GM12891 (cell line): ENCODE results near the gene CASP8AP2.
"Not testable (repeated sequence)": the region's sequence is repeated elsewhere in the genome, so short reads cannot be mapped to it uniquely, and the experiment has no call there.

ENCODE experiments used
- DNase-seq: peaks from one replicate; pipeline ENCODE4 v3.0.0; 2011; ENCODE audit warnings: low spot score; ENCODE audit not compliant: insufficient read length
- FAIRE-seq: peaks from 2 replicates; lab custom pipeline; 2011; peaks lifted over from hg19 to GRCh38; lab: Jason Lieb, UNC
- PAX5 ChIP-seq: IDR thresholded peaks from 2 replicates; pipeline ENCODE4 v1.6.1; 2011; ENCODE audit warnings: low read length, moderate library complexity, mild to moderate bottlenecking; ENCODE audit not compliant: insufficient read depth, severe bottlenecking
- POLR2A ChIP-seq: IDR thresholded peaks from 2 replicates; pipeline ENCODE4 v1.6.1; 2011; ENCODE audit warnings: low read depth, low read length, control low read depth
- POLR2AphosphoS5 ChIP-seq: IDR thresholded peaks from 2 replicates; pipeline ENCODE4 v1.6.1; 2011; ENCODE audit warnings: low read depth, low read length, control low read depth
- POU2F2 ChIP-seq: IDR thresholded peaks from 2 replicates; pipeline ENCODE4 v1.6.1; 2011; ENCODE audit warnings: low read depth, mild to moderate bottlenecking, control low read depth, low read length, moderate library complexity
- SPI1 ChIP-seq: IDR thresholded peaks from 2 replicates; pipeline ENCODE4 v1.6.1; 2011; ENCODE audit warnings: low read depth, low read length, control low read depth
- TAF1 ChIP-seq: IDR thresholded peaks from 2 replicates; pipeline ENCODE4 v1.6.1; 2011; ENCODE audit warnings: low read depth, low read length, control low read depth

Gene CASP8AP2

DNA sequence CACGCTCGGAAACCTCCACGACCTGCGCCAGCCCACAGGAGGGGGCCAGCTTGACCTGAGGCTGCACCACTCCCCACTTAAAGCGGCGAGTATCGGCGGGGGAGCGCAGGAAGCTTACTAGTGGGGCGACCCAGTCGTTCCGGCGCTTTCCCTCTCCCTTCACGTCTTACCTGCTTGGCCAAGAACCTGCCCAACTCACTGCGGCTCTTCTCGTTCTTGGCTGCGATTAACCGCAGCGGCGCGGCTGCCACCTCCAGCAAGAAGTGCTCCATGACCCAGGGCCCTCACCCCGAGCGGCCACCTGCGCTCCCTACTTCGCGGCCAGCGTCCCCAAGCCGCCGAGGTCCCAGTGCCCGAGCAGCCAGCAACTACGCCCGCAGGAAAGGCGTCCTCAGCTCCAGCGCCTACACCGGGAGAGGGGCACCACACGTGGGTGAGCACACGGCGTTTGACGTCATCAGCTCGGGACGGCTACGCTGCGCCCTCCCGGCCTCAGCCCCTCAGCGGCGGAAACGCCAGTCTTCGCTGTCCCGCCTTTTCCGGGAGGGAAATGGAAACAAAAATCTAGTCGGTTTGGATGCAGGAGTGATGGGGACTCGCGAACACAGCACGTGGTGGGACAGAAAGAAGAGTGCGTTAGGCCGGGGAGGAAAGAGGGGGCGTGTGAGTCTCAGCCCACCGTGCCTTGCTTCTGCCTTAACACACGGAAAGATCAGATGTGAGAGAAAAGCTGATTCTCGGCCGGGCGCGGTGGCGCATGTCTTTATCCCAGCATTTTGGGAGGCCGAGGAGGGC, 10.1 kb upstream of the CASP8AP2 start, which contains the start of gene MDN1:
Gene MDN1, minus strand, starts transcription at position 459 of the 795 bp plus-strand sequence. Its CDS starts 187 bp downstream, at position 272.
- peak; percentile 80 for DNase-seq
- peak; percentile 75 for TF ChIP-seq POLR2A
- peak; percentile 83 for TF ChIP-seq POLR2AphosphoS5
- TF ChIP-seq POU2F2, result peak; percentile 26; the same call in 1 of the 2 replicates
- TF ChIP-seq SPI1, result no peak
- TF ChIP-seq PAX5, result peak; percentile 43
- TF ChIP-seq TAF1, result peak; percentile 78
- peak; percentile 100 for FAIRE-seq

DNA sequence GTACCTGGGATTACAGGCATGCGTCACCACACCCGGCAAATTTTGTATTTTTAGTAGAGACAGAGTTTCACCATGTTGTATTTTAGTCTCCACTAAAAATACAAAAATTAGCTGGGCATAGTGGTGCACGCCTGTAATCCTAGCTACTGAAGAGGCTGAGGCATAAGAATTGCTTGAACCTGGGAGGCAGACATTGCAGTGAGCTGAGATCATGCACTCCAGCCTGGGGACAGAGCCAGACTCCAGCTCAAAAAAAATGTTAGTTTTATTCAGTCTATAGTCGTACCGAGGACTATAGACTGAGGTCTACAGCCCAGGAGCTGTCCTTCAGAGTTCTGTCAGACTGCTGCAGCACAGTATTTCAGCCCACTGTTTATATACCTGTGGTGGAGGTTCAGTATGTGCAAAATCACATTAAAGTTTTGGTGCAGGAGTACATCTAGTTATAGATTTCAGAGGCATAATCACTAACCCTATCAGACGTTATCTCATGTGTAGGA, 3.6 kb upstream of the CASP8AP2 start:
- DNase-seq (no peak), FAIRE-seq (no peak)
- TF ChIP-seq POLR2AphosphoS5 (no peak), TAF1 (no peak), PAX5 (no peak), POLR2A (no peak), SPI1 (no peak), POU2F2 (no peak)

DNA sequence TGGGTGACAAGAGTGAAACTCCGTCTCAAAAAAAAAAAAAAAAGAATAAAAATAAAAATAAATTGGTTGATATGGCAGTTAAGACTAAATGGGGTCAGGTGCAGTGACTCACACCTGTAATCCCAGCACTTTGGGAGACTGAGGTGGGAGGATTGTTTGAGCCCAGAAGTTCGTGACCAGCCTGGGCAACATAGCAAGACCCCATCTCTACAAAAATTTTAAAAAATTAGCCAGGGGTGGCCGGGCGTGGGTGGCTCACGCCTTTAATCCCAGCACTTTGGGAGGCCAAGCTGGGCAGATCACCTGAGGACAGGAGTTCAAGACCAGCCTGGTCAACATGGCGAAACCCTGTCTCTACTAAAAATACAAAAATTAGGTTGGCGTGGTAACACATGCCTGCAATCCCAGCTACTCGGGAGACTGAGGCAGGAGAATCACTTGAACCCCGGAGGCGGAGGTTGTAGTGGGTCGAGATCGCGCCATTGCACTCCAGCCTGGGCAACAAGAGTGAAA, 1.1 kb upstream of the CASP8AP2 start:
- not testable (repeated sequence) for DNase-seq

DNA sequence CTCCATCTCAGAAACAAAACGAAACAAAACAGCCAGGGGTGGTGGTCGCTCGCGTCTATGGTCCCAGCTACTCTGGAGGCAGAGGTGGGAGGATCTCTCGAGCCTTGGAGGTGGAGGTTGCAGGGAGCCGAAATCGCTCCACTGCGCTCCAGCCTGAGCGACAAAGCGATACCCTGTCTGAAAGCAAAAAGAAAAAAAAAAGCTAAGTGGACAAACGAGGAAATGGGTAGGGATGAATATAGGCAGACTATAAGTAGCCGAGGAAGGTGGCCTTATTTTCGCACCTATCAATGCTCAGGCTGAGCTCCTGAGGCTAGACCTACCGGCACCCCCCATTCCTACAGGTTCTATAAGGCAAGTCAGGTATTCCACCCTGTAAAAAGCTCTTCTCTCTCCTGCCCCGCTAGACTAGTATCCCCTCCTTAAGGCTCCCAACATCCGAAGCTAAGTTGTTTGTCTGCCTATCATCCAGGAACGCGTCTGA, 650 bp upstream of the CASP8AP2 start:
- peak; percentile 57 for FAIRE-seq
- DNase-seq, result no peak

More for the DNA sequence above, 1.1 kb upstream of the CASP8AP2 start:
- FAIRE-seq, result not testable (repeated sequence)

DNA sequence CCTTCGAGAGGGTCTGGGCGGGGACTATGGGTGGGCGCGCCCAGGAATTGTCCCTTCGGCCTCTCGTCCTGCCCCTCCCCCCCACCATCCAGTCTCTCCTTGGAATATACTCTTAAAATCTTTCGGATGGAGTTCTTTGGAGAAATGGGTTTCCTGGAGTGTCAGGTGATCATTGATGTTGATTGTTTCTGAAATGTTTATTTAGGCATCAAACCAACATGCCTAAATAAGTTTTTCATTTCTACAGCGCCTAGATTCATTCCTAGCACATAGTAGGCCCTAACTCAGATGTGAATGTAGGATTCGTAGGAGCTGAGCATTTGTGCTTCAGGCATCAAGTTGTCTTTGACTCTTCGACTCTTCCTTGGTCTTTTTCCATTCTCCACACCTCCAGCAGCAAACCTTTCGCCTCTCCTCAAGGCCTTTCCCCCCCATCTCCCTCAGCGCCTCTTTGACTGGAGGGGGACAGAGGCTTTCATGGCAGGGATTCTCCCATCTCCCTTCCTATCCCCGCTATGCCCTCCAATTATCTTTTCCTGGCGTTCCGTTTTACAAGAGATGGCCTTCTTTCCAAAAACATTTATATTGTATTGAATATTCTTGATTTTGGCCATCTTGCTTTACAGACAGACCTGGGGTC, 610 bp downstream of the CASP8AP2 start:
- no peak for TF ChIP-seq SPI1
- 0 out of 2 replicates have a peak, but pooled peaks have one; percentile 36 for TF ChIP-seq POLR2AphosphoS5
- TF ChIP-seq POU2F2, result no peak
- no peak for TF ChIP-seq TAF1
- no peak for TF ChIP-seq PAX5
- TF ChIP-seq POLR2A, result peak; percentile 8; the same call in 1 of the 2 replicates
- no peak for DNase-seq
- peak; percentile 16 for FAIRE-seq

More for the DNA sequence above, 650 bp upstream of the CASP8AP2 start:
- TF ChIP-seq POLR2A, result no peak
- no peak for TF ChIP-seq TAF1
- no peak for TF ChIP-seq POU2F2
- TF ChIP-seq POLR2AphosphoS5, result no peak
- no peak for TF ChIP-seq PAX5

DNA sequence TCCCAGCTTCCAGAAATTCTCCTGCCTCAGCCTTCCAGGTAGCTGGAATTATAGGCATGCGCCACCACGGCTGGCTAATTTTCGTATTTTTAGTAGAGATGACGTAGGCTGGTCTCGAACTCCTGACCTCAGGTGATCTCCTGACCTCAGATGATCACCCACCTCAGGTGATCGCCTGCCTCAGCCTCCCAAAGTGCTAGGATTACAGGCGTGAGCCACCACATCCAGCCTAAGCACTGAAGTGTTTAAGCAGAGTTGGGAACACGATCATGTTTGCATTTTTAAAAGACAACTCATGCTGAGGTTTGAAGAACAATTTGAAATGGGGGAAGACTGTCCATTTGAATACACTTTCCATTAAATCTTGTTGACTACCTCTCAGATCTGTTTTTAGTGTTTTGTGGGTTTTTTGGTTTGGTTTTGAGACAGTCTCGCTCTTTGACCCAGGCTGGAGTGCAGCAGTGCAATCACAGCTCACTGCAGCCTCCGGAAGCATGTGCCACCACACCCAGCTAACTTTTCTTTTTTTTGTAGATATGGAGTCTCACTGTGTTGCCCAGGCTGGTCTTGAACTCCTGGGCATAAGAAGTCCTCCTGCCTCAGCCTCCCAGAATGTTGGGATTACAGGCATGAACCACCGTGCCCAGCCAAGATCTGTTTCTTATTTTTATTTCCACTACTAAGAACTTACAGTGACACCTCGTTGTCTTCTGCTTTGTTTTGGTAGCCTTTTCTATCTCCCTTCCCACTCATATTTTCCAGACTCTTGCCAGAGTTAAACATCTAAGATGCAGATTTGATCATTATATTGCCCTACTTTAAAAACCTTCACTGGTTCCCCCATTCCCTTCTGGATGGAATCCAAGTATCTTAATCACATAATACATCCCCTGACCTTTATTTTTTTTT, 5.5 kb downstream of the CASP8AP2 start:
- TF ChIP-seq SPI1 (no peak), PAX5 (no peak), POU2F2 (peak; percentile 32)
- DNase-seq, result no peak
- peak; percentile 84 for FAIRE-seq

DNA sequence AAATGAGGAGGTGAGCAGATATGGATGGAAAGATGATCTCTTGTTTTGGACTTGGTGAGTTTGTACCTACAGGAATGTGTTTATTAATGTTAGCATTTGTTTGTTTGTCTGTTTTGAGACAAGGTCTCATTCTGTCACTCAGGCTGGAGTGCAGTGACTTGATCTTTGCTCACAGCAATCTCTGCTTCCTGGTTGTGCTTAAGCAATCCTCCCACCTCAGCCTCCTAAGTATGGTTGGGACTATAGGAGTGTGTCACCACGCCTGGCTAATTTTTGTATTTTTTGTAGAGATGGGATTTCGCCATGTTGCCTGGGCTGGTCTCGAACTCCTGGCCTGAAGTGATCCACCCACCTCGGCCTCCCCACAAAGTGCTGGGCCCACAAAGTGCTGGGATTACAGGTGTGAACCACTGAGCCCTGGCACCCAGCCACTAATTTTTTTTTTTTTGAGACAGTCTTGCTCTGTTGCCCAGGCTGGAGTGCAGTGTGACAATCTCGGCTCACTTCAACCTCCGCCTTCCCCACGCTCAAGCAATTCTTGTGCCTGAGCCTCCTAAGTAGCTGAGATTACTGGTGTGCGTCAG, 7.1 kb downstream of the CASP8AP2 start:
- no peak for FAIRE-seq
- no peak for DNase-seq
- TF ChIP-seq SPI1 (no peak), POU2F2 (no peak), PAX5 (no peak), POLR2AphosphoS5 (no peak), TAF1 (no peak)

DNA sequence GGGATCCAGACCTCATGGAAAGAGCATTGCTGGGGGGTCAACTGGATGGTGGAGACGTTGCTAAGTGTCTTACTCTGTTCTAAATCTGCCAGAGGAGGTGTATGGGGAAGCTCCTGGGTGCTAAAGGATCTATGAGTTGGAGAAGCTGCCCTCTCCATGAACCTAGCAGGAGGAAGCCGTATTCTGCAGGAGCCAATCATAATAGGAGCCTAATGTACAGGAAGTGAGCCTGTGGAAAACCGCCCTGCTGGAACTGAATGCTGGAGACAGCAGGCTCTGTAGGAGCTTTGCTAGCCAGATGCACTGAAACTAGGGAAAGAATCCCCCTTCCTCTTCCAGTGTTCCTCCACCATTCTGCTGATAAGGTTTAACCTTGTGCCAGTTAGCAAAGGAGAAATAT, 10.9 kb downstream of the CASP8AP2 start:
- TF ChIP-seq POU2F2 (no peak), POLR2AphosphoS5 (no peak), POLR2A (no peak), SPI1 (no peak), PAX5 (no peak), TAF1 (no peak)
- DNase-seq, result no peak
- no peak for FAIRE-seq

DNA sequence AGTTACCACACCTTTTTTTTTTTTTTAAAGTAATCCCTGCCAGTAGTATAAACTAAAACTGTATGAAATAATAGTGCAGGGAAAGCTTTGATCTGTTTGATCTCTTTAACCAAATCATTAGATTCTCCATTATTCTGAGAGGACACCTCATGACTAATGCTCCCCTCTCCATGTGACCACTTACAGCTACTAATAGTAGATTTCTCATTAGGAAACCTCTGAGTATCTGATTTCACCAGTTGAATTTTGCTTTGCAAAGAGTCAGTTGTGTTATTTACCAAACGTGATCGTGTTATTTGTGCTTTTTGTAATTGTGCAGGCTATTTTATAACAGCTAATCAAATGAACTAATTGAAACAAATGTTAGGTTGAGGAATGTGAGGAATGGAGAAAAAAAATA, 12.5 kb downstream of the CASP8AP2 start:
- no peak for TF ChIP-seq SPI1
- TF ChIP-seq POLR2AphosphoS5, result no peak
- no peak for TF ChIP-seq TAF1
- no peak for TF ChIP-seq POLR2A
- TF ChIP-seq PAX5, result no peak
- TF ChIP-seq POU2F2, result no peak
- FAIRE-seq, result no peak
- no peak for DNase-seq
